SH-SY5Y (cell line): ENCODE measurements around the gene HPCA.

Source experiments
- GATA2 ChIP-seq: IDR thresholded peaks from 2 replicates; pipeline ENCODE4 v1.6.1; 2011; ENCODE audit warnings: mild to moderate bottlenecking, low read depth, low read length
- GATA3 ChIP-seq: IDR thresholded peaks from 2 replicates; pipeline ENCODE4 v1.6.1; 2011; ENCODE audit warnings: low read depth, mild to moderate bottlenecking, low read length, moderate library complexity

Gene HPCA

GRCh38 chr1:32900371-32900955 lies 14.2 kb downstream of the HPCA start:
- TF ChIP-seq GATA3 (no peak), GATA2 (no peak)

DNA sequence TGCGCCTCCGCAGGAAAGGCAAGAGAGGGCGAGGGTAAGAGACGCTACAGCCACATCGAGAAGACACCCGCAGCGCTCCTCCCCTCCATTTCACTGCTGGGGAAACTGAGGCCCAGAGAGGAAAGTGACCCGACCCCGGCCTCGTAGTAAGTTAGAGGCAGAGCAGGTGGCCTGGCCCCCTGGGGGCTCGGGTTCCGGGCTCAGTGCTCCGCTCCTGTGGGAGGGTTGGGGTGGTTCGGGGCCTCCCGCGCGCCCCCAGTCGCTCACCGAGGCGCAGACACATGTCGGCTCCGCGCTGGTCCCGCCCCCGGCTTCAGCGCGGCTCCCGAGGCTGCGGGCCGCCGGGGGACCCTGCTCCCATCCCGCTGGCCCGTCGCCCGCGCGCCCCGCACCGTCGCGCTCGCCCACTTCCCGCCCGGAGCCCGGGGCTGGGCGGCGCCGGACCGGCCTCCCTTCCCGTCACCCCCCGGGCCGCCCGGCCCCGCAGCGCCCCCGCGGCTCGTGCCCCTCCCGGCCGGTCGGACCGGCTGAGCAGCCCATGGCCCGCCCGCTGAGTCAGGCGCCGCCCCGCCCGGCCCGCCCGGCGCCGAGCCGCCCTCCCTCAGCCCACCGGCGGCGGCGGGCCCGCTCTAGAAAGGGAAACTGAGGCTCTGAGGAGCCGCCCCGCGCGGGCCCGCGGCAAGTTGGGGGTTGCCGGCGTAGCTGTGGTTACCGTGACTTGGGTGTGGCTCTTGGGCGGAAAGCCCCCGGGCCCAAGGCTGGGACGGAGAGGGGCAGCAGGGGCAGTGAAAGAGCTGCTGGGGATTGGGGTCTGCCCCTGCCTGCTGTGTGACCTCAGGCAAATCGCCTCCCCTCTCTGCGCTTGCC lies 14.9 kb downstream of the HPCA start, which contains the start of gene TMEM54:
Gene TMEM54, minus strand, starts transcription at position 434 of the 867 bp plus-strand sequence. Its CDS starts 151 bp downstream, at position 283.
- TF ChIP-seq GATA2 (no peak), GATA3 (no peak)

- TF ChIP-seq GATA3, result no peak
- no peak for TF ChIP-seq GATA2
These were observed 15.7 kb downstream of the HPCA start for GRCh38 chr1:32901823-32902534.

- TF ChIP-seq GATA3 (no peak), GATA2 (no peak)
These were observed 16.2 kb downstream of the HPCA start for GRCh38 chr1:32902535-32902920.

GRCh38 chr1:32903991-32904785 lies 17.9 kb downstream of the HPCA start:
- TF ChIP-seq GATA2, result no peak
- no peak for TF ChIP-seq GATA3

- TF ChIP-seq GATA3 (no peak), GATA2 (no peak)
These were observed 18.5 kb downstream of the HPCA start for GRCh38 chr1:32904797-32905196.

DNA sequence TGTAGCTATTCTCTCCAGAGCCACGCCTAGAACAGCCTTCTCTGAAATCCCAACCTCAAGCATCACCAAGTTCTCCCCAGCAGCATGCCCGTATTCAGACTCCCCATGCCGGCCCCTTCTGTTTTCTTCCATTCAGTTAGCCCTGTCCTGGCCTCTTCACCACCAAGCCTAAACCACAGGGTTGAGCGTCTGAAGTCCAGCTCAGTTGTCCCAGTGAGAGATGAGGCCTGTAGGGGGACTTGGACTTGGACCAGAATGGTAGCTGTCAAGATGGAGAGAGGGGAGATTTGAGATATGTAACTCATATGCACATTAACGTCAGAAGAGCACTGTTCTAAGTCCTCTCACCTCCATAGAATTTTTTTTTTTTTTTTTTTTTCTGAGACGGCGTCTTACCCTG lies 20.4 kb downstream of the HPCA start:
- TF ChIP-seq GATA2 (no peak), GATA3 (no peak)

GRCh38 chr1:32907435-32907834 lies 21.1 kb downstream of the HPCA start:
- TF ChIP-seq GATA2, result no peak
- TF ChIP-seq GATA3, result no peak

DNA sequence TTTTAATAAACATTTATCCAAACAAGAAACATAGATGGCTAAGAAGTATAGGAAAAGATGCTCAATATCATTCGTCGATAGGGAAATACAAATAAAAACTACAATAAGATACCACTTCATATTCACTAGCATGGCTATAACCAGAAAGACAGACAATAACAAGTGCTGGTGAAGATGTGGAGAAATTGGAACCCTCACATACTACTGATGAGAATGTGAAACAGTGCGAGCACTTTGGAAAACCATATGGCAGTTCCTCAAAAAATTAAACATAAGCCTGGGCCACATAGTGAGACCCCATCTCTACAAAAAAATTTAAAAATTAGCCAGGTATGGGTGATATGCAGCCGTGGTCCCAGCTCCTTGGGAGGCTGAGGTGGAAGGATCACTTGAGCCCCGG lies 24.0 kb downstream of the HPCA start:
- TF ChIP-seq GATA3 (no peak), GATA2 (no peak)

DNA sequence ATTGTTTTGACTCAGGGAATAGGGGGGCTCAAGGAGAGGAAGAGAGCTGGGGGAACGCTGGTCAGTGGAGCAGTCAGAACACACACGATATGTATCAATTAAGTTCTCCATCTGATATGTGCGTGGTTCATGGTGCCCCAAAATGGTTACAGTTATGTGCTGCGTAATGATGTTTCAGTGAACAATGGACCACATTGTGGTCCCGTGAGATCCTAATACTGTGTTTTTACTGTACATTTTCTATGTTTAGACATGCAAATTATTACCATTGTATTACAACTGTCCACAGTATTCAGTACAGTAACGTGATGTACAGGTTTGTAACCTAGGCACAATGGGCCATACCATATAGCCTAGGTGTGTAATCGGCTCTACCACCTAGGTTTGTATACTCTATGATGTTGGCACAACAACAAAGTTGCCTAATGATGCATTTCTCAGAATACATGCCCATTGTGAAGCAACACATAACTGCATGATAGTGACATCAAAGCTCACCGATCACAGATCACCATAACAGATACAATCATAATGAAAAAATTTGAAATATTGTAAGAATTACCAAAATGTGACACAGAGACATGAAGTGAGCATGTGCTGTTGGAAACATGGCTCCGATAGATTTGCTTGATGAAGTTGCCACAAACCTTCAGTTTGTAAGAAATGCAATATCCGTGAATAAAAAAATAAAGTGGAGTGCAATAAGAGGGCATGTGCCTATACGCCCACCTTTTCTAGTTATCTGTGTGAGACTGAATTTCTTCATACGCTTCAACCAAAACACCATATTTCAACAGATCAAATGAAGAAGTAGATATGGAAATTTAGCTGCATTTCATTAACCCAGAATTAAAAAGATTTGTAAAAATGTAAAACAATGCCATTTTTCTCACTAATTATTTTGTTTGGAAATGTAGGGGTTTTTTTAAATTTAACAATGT lies 29.7 kb downstream of the HPCA start:
- TF ChIP-seq GATA2 (no peak), GATA3 (no peak)

GRCh38 chr1:32917521-32917920 lies 31.2 kb downstream of the HPCA start:
- TF ChIP-seq GATA2, result no peak

DNA sequence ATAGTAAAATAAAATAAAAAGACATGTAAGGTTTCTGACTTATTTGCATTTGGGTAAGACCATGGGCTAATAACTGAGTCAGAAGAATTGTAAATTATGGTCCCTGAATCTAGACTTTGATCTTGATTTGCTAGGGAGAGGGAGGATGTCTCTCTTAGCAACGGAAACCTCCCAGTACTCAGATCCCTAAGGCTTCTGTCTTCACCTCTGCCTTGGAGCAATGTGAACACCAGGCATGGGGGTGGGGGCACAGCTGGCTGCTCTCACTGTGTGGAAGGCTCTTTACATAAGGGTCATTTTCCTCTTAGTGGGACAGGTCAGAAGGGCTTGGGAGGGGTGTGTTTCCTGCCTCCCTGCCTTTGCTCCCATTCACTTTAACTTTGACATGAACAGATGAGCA lies 31.9 kb downstream of the HPCA start:
- no peak for TF ChIP-seq GATA2
- TF ChIP-seq GATA3, result no peak
